GM06990 (cell line): Measurements from ENCODE around the gene TRIM32.

ENCODE experiments used
- DNase-seq: peaks from one replicate; pipeline ENCODE4 v3.0.0-alpha.2; 2011; ENCODE audit not compliant: insufficient read length; ENCODE audit errors: extremely low read depth
- H3K27me3 ChIP-seq: replicated peaks from 2 replicates; pipeline ENCODE4 v1.6.0; 2011; ENCODE audit warnings: low read length; ENCODE audit not compliant: control insufficient read depth, insufficient read depth
- H3K36me3 ChIP-seq: 2 replicates; pipeline ENCODE4 v1.5.1; 2011; ENCODE audit warnings: low read length; ENCODE audit not compliant: control insufficient read depth, insufficient read depth
- H3K4me3 ChIP-seq: replicated peaks from 2 replicates; pipeline ENCODE4 v1.5.1; 2011; ENCODE audit warnings: low read depth, mild to moderate bottlenecking, control low read depth, low read length
- CTCF ChIP-seq: IDR thresholded peaks from 2 replicates; pipeline ENCODE4 v1.5.1; 2011; ENCODE audit warnings: low read length, control low read depth, mild to moderate bottlenecking, inconsistent platforms; ENCODE audit not compliant: insufficient read depth, poor library complexity, severe bottlenecking

TRIM32 gene, protein sequence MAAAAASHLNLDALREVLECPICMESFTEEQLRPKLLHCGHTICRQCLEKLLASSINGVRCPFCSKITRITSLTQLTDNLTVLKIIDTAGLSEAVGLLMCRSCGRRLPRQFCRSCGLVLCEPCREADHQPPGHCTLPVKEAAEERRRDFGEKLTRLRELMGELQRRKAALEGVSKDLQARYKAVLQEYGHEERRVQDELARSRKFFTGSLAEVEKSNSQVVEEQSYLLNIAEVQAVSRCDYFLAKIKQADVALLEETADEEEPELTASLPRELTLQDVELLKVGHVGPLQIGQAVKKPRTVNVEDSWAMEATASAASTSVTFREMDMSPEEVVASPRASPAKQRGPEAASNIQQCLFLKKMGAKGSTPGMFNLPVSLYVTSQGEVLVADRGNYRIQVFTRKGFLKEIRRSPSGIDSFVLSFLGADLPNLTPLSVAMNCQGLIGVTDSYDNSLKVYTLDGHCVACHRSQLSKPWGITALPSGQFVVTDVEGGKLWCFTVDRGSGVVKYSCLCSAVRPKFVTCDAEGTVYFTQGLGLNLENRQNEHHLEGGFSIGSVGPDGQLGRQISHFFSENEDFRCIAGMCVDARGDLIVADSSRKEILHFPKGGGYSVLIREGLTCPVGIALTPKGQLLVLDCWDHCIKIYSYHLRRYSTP

GRCh38 chr9:116687074-116687753 lies at the start of gene TRIM32:
Gene TRIM32, plus strand, starts transcription at chr9:116687305. Its CDS starts 10,438 bp downstream, at chr9:116697743.
- peak within 1 kb of the TSS; percentile 89 for H3K4me3 ChIP-seq
- peak; percentile 92 for DNase-seq

DNA sequence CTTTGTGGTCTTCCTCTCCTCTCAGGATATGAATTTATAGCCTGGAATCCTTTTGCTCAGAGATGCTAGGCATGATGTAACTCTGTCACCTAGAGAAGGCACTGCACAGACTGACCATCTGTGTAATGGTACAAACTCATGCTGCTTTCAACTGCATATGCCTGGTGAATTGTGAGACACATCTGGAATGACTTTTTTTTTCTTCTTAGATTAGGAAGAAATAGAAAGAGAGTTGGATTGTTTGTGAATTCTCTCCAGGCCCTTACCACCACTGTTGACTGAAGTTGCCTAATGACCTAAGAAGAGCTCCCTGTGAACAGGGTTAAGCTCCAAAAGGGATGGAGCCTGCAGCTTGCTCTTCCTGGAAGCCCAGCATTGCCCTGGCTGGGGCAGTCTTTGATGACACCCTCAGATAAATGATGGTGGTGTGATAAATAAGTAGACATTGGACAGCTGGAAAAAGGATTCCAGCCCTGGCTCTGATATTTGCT lies 47.8 kb upstream of the TRIM32 start:
- Histone ChIP-seq H3K36me3 (no peaks in the 10 kb centered on the region), H3K27me3 (no peaks in the 10 kb centered on the region), H3K4me3 (no peak overlapping the region)
- no peak for TF ChIP-seq CTCF
- no peak for DNase-seq

More at GRCh38 chr9:116687074-116687753, at the start of gene TRIM32:
- Histone ChIP-seq H3K27me3 (no peaks in the 10 kb centered on the region), H3K36me3 (no peaks in the 10 kb centered on the region)
- no peak for TF ChIP-seq CTCF

- Histone ChIP-seq H3K36me3 (no peaks in the 10 kb centered on the region; the same call in 1 of the 2 replicates), H3K4me3 (no peak overlapping the region), H3K27me3 (no peaks in the 10 kb centered on the region)
- no peak for TF ChIP-seq CTCF
- no peak for DNase-seq
Observed at GRCh38 chr9:116641292-116642059, 45.6 kb upstream of the TRIM32 start.

DNA sequence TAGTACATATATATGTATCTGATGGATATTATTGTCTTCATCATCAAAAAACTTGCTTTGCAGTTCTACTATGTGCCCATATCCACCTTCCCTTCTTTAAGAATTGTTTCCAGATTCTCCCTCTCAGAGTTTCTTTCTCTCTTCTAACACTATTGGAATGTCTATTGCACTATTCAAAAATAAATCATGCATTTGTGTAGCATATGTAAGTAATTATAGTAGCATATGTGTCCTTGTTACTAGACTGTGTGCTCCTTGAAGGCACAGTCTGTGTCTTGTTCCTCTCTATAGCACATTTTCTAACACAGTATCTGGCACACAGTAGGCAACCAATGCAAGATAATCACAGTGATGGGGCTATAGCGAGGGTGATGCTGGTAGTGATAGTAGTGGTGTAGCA lies 43.4 kb upstream of the TRIM32 start:
- no peak for DNase-seq
- no peak for TF ChIP-seq CTCF
- H3K4me3 ChIP-seq: no peak overlapping the region
- peaks cover 2% of the 10 kb centered on the region for H3K36me3 ChIP-seq
- H3K27me3 ChIP-seq: no peaks in the 10 kb centered on the region

- no peak for TF ChIP-seq CTCF
- no peak for DNase-seq
- Histone ChIP-seq H3K27me3 (no peaks in the 10 kb centered on the region), H3K4me3 (no peak overlapping the region), H3K36me3 (peaks cover 2% of the 10 kb centered on the region)
Observed at GRCh38 chr9:116644091-116644688, 42.9 kb upstream of the TRIM32 start.
